ENCODE results near the gene KRTAP4-12. TPM values are rescaled to one million over a fixed set of nuclear protein-coding genes. Genes with fewer than 3 reads are reported as not detected.

The KRTAP4-12 gene
- total RNA-seq, 1 donor from 2014 or later: not detected

DNA sequence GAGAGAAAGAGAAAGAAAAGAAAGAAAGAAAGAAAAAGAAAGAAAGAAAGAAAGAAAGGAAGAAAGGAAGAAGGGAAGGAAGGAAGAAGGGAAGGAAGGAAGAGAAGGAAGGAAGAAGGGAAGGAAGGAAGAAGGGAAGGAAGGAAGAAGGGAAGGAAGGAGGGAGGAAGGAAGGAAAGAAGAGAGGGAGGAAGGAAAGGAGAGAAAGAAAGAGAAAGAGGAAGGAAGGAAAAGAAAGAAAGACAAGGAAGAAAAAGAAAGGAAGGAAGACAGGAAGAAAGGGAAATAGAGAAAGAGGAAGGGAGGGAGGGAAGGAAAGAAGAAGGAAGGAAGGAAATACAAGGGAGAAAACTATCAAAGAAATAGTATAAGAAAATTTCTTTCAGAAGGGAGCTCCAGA is 47.2 kb downstream of the KRTAP4-12 start:
- no peak for DNase-seq (ENCODE audit: low read depth)
- no peaks in the 10 kb centered on the region for H3K36me3 ChIP-seq (ENCODE audit: insufficient read depth, low read length)
- TF ChIP-seq, protein P1, sequence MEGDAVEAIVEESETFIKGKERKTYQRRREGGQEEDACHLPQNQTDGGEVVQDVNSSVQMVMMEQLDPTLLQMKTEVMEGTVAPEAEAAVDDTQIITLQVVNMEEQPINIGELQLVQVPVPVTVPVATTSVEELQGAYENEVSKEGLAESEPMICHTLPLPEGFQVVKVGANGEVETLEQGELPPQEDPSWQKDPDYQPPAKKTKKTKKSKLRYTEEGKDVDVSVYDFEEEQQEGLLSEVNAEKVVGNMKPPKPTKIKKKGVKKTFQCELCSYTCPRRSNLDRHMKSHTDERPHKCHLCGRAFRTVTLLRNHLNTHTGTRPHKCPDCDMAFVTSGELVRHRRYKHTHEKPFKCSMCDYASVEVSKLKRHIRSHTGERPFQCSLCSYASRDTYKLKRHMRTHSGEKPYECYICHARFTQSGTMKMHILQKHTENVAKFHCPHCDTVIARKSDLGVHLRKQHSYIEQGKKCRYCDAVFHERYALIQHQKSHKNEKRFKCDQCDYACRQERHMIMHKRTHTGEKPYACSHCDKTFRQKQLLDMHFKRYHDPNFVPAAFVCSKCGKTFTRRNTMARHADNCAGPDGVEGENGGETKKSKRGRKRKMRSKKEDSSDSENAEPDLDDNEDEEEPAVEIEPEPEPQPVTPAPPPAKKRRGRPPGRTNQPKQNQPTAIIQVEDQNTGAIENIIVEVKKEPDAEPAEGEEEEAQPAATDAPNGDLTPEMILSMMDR (IDR thresholded peaks at IDR 0.05; ENCODE audit: insufficient read depth, low read depth, low read length): no peak
- TF ChIP-seq EZH2 (IDR thresholded peaks at IDR 0.05; ENCODE audit: insufficient read depth, low read length): no peak
- H3K4me3 ChIP-seq (ENCODE audit: insufficient read depth, low read depth, low read length): no peak overlapping the region
- no peak overlapping the region for H3K4me2 ChIP-seq (ENCODE audit: low read length)
- no peaks in the 10 kb centered on the region for H3K9me3 ChIP-seq (ENCODE audit: insufficient read depth, low read depth, low read length)
- no peak overlapping the region for H3K9ac ChIP-seq (ENCODE audit: low read length)
- H3K79me2 ChIP-seq (ENCODE audit: insufficient read depth, low read length): no peaks in the 10 kb centered on the region
- Mint-ChIP-seq H3K4me3 (ENCODE audit: unreplicated experiment) (no peak overlapping the region), H3K27me3 (ENCODE audit: low read depth, unreplicated experiment) (no peaks in the 10 kb centered on the region), H3K4me1 (ENCODE audit: low read depth, unreplicated experiment) (no peaks in the 10 kb centered on the region), H3K27ac (ENCODE audit: unreplicated experiment) (no peak overlapping the region), H3K9me3 (ENCODE audit: unreplicated experiment) (peaks cover 2% of the 10 kb centered on the region), H3K36me3 (ENCODE audit: low read depth, unreplicated experiment) (peaks cover 3% of the 10 kb centered on the region)
- FAIRE-seq: no peak
- H3K4me1 ChIP-seq (ENCODE audit: insufficient read depth, low read length): no peaks in the 10 kb centered on the region
- no peak overlapping the region for H3K27ac ChIP-seq (ENCODE audit: low read depth, low read length)
- no peaks in the 10 kb centered on the region for H3K27me3 ChIP-seq (ENCODE audit: insufficient read depth, low read length)
- no peak overlapping the region for H2AFZ ChIP-seq (ENCODE audit: low read depth, low read length)
- H4K20me1 ChIP-seq (ENCODE audit: insufficient read depth, low read length): no peaks in the 10 kb centered on the region

DNA sequence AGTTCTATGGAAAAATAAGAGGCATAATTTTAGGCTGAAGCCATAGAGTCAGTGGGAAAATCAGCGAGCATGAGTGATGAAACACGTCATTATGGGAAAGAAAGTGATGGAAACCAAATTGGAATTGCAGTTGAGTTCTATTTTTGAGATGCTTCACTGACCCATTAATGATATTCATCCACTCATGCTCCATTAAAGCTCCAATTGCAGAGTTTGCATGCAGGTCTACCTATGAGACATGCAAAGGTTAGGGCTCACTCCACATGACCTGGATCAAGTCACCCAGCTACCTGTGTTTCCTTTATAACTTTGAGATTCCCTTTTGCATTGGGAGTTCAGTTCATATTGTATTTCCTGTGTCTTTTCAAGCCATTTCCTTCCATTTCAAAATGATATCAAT is 50.3 kb downstream of the KRTAP4-12 start:
- Histone ChIP-seq H3K4me2 (ENCODE audit: low read length) (no peak overlapping the region), H3K27me3 (ENCODE audit: insufficient read depth, low read length) (no peaks in the 10 kb centered on the region), H3K9ac (ENCODE audit: low read length) (no peak overlapping the region), H2AFZ (ENCODE audit: low read depth, low read length) (no peak overlapping the region), H3K36me3 (ENCODE audit: insufficient read depth, low read length) (no peaks in the 10 kb centered on the region), H3K9me3 (ENCODE audit: insufficient read depth, low read depth, low read length) (no peaks in the 10 kb centered on the region), H3K4me3 (ENCODE audit: insufficient read depth, low read depth, low read length) (no peak overlapping the region), H3K4me1 (ENCODE audit: insufficient read depth, low read length) (no peaks in the 10 kb centered on the region), H4K20me1 (ENCODE audit: insufficient read depth, low read length) (no peaks in the 10 kb centered on the region), H3K27ac (ENCODE audit: low read depth, low read length) (no peak overlapping the region), H3K79me2 (ENCODE audit: insufficient read depth, low read length) (no peaks in the 10 kb centered on the region)
- H3K4me1 Mint-ChIP-seq (ENCODE audit: low read depth, unreplicated experiment): no peaks in the 10 kb centered on the region
- peaks cover 2% of the 10 kb centered on the region for H3K9me3 Mint-ChIP-seq (ENCODE audit: unreplicated experiment)
- DNase-seq (ENCODE audit: low read depth) (no peak), FAIRE-seq (no peak)
- H3K36me3 Mint-ChIP-seq (ENCODE audit: low read depth, unreplicated experiment): peaks cover 3% of the 10 kb centered on the region
- H3K27ac Mint-ChIP-seq (ENCODE audit: unreplicated experiment): no peak overlapping the region
- H3K4me3 Mint-ChIP-seq (ENCODE audit: unreplicated experiment): no peak overlapping the region
- H3K27me3 Mint-ChIP-seq (ENCODE audit: low read depth, unreplicated experiment): no peaks in the 10 kb centered on the region
- no peak for TF ChIP-seq EZH2 (IDR thresholded peaks at IDR 0.05; ENCODE audit: insufficient read depth, low read length)

Other genes starting within 250 kb of the KRTAP4-12 start
- gene KRT20, start 238.9 kb downstream of the KRTAP4-12 start, total RNA-seq: not detected in 2 replicates
- not detected in 2 replicates for gene KRT23, start 186.5 kb downstream of the KRTAP4-12 start, total RNA-seq
- gene KRT39, start 157.2 kb downstream of the KRTAP4-12 start, total RNA-seq: not detected in 2 replicates
- gene KRT40, start 139.9 kb downstream of the KRTAP4-12 start, total RNA-seq: not detected in 2 replicates
- not detected in 2 replicates for gene KRTAP3-3, start 130.0 kb downstream of the KRTAP4-12 start, total RNA-seq
- not detected in 2 replicates for gene KRTAP3-2, start 124.3 kb downstream of the KRTAP4-12 start, total RNA-seq
- not detected in 2 replicates for gene KRTAP3-1, start 115.1 kb downstream of the KRTAP4-12 start, total RNA-seq
- gene KRTAP1-5, start 97.0 kb downstream of the KRTAP4-12 start, total RNA-seq: not detected in 2 replicates
- gene KRTAP1-4, start 94.0 kb downstream of the KRTAP4-12 start, total RNA-seq: not detected in 2 replicates
- not detected in 2 replicates for gene KRTAP1-3, start 89.3 kb downstream of the KRTAP4-12 start, total RNA-seq
- gene KRTAP1-1, start 82.7 kb downstream of the KRTAP4-12 start, total RNA-seq: not detected in 2 replicates
- not detected in 2 replicates for gene KRTAP2-1, start 76.9 kb downstream of the KRTAP4-12 start, total RNA-seq
- gene KRTAP2-2, start 69.0 kb downstream of the KRTAP4-12 start, total RNA-seq: not detected in 2 replicates
- gene KRTAP2-3, start 64.1 kb downstream of the KRTAP4-12 start, total RNA-seq: 3.8 and 7.1 TPM in 2 replicates
- not detected in 2 replicates for gene KRTAP2-4, start 58.3 kb downstream of the KRTAP4-12 start, total RNA-seq
- not detected in 2 replicates for gene KRTAP4-7, start 40.0 kb downstream of the KRTAP4-12 start, total RNA-seq
- not detected in 2 replicates for gene KRTAP4-8, start 26.0 kb downstream of the KRTAP4-12 start, total RNA-seq
- gene KRTAP4-16, start 22.0 kb downstream of the KRTAP4-12 start, total RNA-seq: not detected in 2 replicates
- gene KRTAP4-9, start 18.8 kb downstream of the KRTAP4-12 start, total RNA-seq: not detected in 2 replicates
- not detected in 2 replicates for gene KRTAP4-11, start 5.8 kb downstream of the KRTAP4-12 start, total RNA-seq
- not detected in 2 replicates for gene KRTAP4-6, start 16.4 kb upstream of the KRTAP4-12 start, total RNA-seq
- not detected in 2 replicates for gene KRTAP4-5, start 25.6 kb upstream of the KRTAP4-12 start, total RNA-seq
- not detected in 2 replicates for gene KRTAP4-4, start 36.6 kb upstream of the KRTAP4-12 start, total RNA-seq
- gene KRTAP4-3, start 44.0 kb upstream of the KRTAP4-12 start, total RNA-seq: not detected in 2 replicates
- gene KRTAP4-2, start 54.0 kb upstream of the KRTAP4-12 start, total RNA-seq: not detected in 2 replicates
- not detected in 2 replicates for gene KRTAP4-1, start 60.7 kb upstream of the KRTAP4-12 start, total RNA-seq
- not detected in 2 replicates for gene KRTAP9-1, start 65.7 kb upstream of the KRTAP4-12 start, total RNA-seq
- gene KRTAP9-2, start 102.5 kb upstream of the KRTAP4-12 start, total RNA-seq: not detected in 2 replicates
- not detected in 2 replicates for gene KRTAP9-3, start 108.3 kb upstream of the KRTAP4-12 start, total RNA-seq
- not detected in 2 replicates for gene KRTAP9-8, start 113.8 kb upstream of the KRTAP4-12 start, total RNA-seq
- not detected in 2 replicates for gene KRTAP9-4, start 125.5 kb upstream of the KRTAP4-12 start, total RNA-seq
- not detected in 2 replicates for gene KRTAP9-9, start 131.2 kb upstream of the KRTAP4-12 start, total RNA-seq
- not detected in 2 replicates for gene KRTAP9-6, start 141.2 kb upstream of the KRTAP4-12 start, total RNA-seq
- gene KRTAP9-7, start 151.5 kb upstream of the KRTAP4-12 start, total RNA-seq: not detected in 2 replicates
- not detected in 2 replicates for gene KRTAP29-1, start 178.7 kb upstream of the KRTAP4-12 start, total RNA-seq
- gene KRTAP16-1, start 185.1 kb upstream of the KRTAP4-12 start, total RNA-seq: not detected in 2 replicates
- gene KRTAP17-1, start 191.5 kb upstream of the KRTAP4-12 start, total RNA-seq: not detected in 2 replicates
- not detected in 2 replicates for gene KRT33A, start 226.6 kb upstream of the KRTAP4-12 start, total RNA-seq
- not detected in 2 replicates for gene KRT33B, start 245.6 kb upstream of the KRTAP4-12 start, total RNA-seq

Data from astrocyte (in vitro differentiated cells and primary cell).